GM11168 (cell line): ENCODE data around the gene RLN3.
"Not testable (repeated sequence)": the region's sequence is repeated elsewhere in the genome, so short reads cannot be mapped to it uniquely, and the experiment has no call there.

Experiments
- in situ Hi-C: fragments of 300-500 bp; cut with MboI; formaldehyde crosslinking; loops from one replicate; pipeline ENCODE4 v1.12.0; 2022; ENCODE audit warnings: low sequenced_read_pairs; ENCODE audit not compliant: unreplicated experiment

RLN3 gene

DNA sequence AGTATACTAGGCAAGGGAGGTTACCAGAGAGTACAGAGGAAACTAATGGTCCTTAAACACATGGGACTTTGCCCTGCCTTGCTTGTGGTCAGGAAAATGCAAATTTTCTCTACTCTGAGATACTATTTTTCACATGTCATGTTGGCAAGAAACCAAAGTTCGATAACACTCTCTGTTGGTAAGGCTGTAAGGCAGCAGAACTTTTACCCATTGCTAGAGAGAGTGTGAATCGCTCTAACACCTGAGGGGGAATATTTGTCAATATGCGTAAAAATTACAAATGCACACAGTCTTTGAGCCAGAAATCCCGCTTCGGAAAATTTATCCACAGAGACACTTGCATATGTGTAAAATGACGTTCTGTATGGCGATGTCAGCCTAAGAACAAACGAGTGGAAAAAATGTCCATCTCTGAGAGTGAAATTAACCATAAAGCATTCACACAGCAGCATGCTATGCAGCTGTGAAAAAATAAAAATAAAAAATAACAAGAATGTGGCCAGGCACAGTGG lies 12.4 kb upstream of the RLN3 start:
- in situ Hi-C loops: no loop called here

GRCh38 chr19:14019100-14019499 lies 8.8 kb upstream of the RLN3 start:
- in situ Hi-C loops: no loop called here

DNA sequence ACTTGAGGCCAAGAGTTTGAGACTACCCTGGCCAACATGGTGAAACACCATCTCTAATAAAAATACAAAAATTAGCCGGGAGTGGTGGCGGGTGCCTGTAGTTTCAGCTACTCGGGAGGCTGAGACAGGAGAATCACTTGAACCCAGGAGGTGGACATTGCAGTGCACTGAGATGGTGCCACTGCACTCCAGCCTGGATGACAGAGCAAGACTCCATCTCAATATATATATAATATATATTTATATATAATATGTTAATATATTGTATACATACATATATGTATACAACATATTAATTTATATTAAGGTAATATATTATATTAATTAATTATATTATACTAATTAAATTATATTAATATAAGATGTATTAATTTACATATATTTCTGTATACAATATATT lies 8.2 kb upstream of the RLN3 start:
- in situ Hi-C loops: not testable (repeated sequence)

- in situ Hi-C loops: no loop called here
Measured at GRCh38 chr19:14021474-14021873, 6.5 kb upstream of the RLN3 start.

GRCh38 chr19:14022469-14022868 lies 5.5 kb upstream of the RLN3 start:
- in situ Hi-C loops: no loop called here

DNA sequence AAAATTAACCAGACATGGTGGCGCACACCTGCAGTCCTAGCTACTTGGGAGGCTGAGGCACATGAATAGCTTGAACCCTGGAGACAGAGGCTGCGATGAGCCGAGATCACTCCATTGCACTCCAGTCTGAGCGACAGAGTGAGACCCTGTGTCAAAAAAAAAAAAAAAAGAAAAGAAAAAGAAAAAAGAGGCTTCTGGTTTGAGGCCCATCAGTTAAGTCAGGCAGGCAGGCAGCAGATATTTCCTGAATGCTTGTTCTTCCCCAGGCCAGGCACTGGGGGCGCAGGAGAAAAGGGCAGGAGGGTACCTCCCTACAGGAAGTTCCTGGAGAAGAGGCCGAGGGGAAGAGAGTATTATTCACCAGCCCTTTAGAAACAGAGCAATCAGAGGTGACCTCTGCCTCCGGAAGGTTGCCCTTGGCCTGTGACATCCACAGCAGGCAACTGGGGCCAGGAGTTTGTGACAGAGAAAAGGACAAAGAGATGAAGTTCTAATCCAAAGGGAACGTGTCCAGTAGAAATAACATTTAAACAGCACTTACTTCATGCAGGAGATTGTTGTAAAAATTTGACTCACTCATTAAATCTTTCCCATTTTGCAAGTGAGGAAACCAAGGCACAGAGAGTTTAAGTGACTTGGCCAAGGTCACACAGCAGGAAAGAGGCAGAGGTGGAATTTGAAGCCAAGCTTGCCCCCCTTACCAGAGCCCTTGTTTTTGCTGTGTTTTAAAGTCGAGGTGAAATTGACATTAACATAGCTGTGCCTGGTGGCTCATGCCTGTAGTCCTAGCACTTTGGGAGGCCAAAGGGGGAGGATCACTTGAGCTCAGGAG lies 4.3 kb upstream of the RLN3 start:
- in situ Hi-C loops: no loop called here

- in situ Hi-C loops: not testable (repeated sequence)
Measured at GRCh38 chr19:14026652-14027192, 1.2 kb upstream of the RLN3 start.

- in situ Hi-C loops: no loop called here
Measured at GRCh38 chr19:14028901-14029300, 953 bp downstream of the RLN3 start.

DNA sequence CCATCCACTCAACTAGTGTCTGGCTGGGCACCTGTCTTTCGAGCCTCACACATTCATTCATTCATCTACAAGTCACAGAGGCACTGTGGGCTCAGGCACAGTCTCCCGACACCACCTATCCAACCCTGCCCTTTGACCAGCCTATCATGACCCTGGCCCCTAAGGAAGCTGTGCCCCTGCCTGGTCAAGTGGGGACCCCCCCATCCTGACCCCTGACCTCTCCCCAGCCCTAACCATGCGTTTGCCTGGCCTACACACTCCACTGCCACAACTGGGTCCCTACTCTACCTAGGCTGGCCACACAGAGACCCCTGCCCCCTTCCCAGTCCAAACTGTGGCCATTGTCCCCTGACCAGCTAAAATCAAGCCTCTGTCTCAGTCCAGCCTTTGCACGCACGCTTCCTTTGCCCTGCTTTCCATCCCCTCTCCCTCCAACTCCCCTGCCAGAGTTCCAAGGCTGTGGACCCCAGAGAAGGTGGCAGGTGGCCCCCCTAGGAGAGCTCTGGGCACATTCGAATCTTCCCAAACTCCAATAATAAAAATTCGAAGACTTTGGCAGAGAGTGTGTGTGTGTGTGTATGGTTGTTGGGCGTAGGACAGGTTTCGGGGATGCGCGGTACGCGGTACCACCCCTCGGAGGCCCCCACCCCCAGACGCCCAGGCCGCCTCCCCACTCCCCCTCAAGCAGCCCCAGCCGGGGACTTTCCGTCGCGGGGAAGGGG lies 3.2 kb downstream of the RLN3 start:
- in situ Hi-C loops: no loop called here

DNA sequence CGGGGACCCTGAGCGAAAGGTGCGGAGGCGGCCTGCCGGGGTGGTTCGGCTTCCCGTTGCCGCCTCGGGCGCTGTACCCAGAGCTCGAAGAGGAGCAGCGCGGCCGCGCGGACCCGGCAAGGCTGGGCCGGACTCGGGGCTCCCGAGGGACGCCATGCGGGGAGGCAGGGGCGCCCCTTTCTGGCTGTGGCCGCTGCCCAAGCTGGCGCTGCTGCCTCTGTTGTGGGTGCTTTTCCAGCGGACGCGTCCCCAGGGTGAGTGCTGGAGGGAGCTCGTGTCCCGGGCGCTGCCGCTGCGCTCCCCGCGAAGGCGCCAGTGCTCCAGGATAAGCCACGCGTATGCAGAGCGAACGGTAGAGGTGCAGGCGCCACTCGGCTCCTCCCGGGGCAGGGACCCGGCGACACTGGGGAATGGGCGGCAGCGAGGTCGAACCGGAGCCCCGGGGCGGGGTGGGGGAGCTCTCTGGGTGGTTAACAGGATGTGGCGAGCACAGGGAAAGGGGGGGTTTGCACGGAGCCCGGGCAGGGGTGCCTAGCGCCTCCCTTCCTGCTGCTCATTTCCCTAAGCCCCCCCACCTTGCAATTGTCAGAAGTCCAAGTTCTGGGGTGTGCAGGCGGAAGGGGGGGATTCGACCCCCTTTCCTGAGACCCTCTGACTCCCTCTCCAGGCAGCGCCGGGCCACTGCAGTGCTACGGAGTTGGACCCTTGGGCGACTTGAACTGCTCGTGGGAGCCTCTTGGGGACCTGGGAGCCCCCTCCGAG lies 4.0 kb downstream of the RLN3 start, which contains the start of gene IL27RA:
Gene IL27RA, plus strand, starts transcription at position 44 of the 762 bp plus-strand sequence. Its CDS starts 111 bp downstream, at position 155.
- in situ Hi-C loops: no loop called here

GRCh38 chr19:14033946-14034345 lies 6.0 kb downstream of the RLN3 start:
- in situ Hi-C loops: no loop called here

- in situ Hi-C loops: not testable (repeated sequence)
Measured at GRCh38 chr19:14035159-14035558, 7.2 kb downstream of the RLN3 start.

DNA sequence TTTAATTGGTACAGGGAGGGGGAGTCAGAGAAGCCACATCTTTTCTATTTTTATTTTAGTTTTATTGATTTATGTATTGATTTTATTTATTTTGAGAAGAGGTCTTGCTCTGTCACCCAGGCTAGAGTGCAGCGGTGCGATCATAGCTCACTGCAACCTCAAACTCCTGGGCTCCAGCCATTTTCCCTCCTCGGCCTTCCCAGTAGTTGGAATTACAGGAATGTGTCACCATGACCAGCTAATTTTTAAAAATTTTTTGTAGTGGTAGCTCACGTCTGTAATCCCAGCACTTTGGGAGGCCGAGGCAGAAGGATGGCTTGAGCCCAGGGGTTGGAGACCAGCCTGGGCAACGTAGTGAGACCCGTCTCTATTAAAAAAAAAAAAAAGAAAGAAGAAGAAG lies 7.8 kb downstream of the RLN3 start:
- in situ Hi-C loops: no loop called here

GRCh38 chr19:14039181-14039580 lies 11.2 kb downstream of the RLN3 start:
- in situ Hi-C loops: no loop called here

DNA sequence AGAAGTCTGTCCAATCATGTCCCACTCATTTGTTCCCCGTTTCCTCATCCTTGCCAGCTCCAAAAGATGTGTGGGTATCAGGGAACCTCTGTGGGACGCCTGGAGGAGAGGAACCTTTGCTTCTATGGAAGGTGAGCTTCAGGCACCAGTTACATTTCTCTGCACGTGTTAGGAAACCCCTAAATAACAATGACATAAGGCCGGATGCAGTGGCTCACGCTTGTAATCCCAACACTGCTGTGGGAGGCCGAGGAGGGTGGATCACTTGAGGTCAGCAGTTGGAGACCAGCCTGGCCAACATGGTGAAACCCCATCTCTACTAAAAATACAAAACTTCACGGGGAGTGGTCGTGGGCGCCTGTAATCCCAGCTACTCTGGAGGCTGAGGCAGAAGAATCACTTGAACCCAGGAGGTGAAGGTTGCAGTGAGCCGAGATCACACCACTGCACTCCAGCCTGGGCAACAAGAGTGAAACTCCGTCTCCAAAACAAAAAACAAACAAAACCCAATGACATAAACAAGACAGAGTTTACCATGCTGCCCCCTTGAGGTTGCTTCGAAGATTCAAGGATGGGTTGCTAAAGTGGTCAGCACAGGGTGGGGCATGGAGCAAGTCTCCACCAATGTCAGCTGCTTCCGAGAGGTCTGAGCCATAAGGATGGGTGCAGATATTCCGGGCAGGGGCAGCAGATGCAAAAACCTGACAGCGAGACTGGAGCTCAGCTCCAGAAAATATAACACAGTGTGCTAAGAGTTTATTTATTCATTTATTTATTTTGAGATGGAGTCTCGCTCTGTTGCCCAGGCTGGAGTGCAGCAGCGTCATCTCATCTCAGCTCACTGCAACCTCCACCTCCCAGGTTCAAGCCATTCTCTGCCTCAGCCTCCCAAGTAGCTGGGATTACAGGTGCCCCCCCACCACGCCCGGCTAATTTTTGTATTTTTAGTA lies 15.0 kb downstream of the RLN3 start:
- in situ Hi-C loops: loop anchor here (5.0 kb wide), 1 partner anchor 161 kb away; no protein-coding TSS in a partner anchor

GRCh38 chr19:14047866-14048265 lies 19.9 kb downstream of the RLN3 start:
- in situ Hi-C loops: not testable (repeated sequence)

DNA sequence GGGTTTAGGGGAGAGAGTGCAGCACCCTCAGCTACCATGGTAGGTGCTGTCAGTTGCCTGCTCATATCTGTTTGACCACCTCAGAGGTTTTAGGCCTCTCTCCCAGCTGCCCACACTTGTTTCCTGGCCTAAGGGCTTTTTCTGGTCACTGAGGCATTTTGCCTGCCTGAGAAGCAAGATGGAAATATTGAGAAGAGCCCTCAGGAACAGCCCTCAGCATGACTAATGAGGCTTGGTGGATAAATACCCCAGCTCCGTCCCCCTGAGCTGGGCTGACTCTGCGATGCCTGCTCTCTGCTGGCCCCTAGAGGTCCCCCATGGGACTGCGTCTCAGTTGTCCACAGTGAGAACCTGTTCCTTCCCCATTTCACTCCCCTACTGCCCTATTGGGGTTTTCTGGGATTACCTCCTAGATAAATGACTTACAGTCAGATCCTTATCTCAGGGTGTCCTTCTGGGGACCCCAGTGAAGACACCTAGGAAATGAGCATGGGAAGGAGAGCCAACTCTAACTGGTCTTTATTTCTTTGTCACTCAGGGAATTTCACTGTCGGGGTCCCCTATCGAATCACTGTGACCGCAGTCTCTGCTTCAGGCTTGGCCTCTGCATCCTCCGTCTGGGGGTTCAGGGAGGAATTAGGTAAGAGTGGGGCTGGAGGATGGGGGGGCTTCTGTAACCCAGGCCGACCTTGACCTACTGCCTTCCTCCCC lies 20.6 kb downstream of the RLN3 start:
- in situ Hi-C loops: no loop called here

DNA sequence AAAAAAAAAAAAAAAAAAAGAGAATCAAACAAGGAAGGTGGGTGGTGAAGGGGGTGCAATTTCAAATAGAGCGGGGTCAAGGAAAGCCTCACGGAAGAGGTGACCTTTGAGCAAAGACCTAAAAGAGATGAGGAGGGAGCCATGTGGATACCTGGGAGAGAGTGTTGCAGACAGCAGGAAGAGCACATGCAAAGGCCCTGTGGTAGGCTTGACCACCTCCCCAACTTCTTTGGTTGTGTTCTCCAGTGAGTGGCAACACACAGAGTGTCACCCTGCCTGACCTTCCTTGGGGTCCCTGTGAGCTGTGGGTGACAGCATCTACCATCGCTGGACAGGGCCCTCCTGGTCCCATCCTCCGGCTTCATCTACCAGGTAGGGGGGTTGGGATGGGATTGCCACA lies 22.6 kb downstream of the RLN3 start:
- in situ Hi-C loops: loop anchor here (10.0 kb wide), 1 partner anchor 276 kb away; the partner anchor contains the start of gene C19orf53
